GM23248 (cell line): ENCODE data around the gene ABCA3. TPM values are rescaled to one million over a fixed set of nuclear protein-coding genes. Genes with fewer than 3 reads are reported as not detected.
A peak's percentile ranks its signal among the peaks of the same experiment; 100 is the strongest.
"Not testable (repeated sequence)": the region's sequence is repeated elsewhere in the genome, so short reads cannot be mapped to it uniquely, and the experiment has no call there.

Experiments used
- DNase-seq: peaks from one replicate; pipeline ENCODE4 v3.0.0-alpha.2; 2015
- H2AFZ ChIP-seq: fragments of 200-600 bp; sonication (generic); 2 replicates; pipeline ENCODE4 v1.6.1; 2016; ENCODE audit warnings: antibody characterized with exemption
- H3F3A ChIP-seq: fragments of 200-600 bp; sonication (generic); 2 replicates; pipeline ENCODE4 v1.6.1; 2016; ENCODE audit warnings: mild to moderate bottlenecking, antibody characterized with exemption, mixed run types; ENCODE audit not compliant: insufficient read depth
- H3K27ac ChIP-seq: fragments of 200-600 bp; sonication (generic); 2 replicates; pipeline ENCODE4 v1.5.1; 2016; ENCODE audit warnings: mild to moderate bottlenecking
- H3K27me3 ChIP-seq: fragments of 200-600 bp; sonication (generic); replicated peaks from 2 replicates; pipeline ENCODE4 v1.6.1; 2016; ENCODE audit warnings: mild to moderate bottlenecking; ENCODE audit not compliant: insufficient read depth
- H3K36me3 ChIP-seq: fragments of 200-600 bp; sonication (generic); 2 replicates; pipeline ENCODE4 v1.6.1; 2016; ENCODE audit warnings: low read depth, mild to moderate bottlenecking
- H3K4me1 ChIP-seq: fragments of 200-600 bp; sonication (generic); 2 replicates; pipeline ENCODE4 v1.6.1; 2016; ENCODE audit warnings: mild to moderate bottlenecking; ENCODE audit not compliant: insufficient read depth
- H3K4me2 ChIP-seq: fragments of 200-600 bp; sonication (generic); one replicate; pipeline ENCODE4 v1.6.1; 2016; ENCODE audit warnings: mild to moderate bottlenecking; ENCODE audit not compliant: unreplicated experiment
- H3K4me3 ChIP-seq: fragments of 200-600 bp; sonication (generic); 2 replicates; pipeline ENCODE4 v1.5.1; 2016; ENCODE audit warnings: mild to moderate bottlenecking
- H3K79me2 ChIP-seq: fragments of 200-600 bp; sonication (generic); 2 replicates; pipeline ENCODE4 v1.6.1; 2016; ENCODE audit warnings: mild to moderate bottlenecking; ENCODE audit not compliant: insufficient read depth
- H3K9ac ChIP-seq: fragments of 200-600 bp; sonication (generic); 2 replicates; pipeline ENCODE4 v1.6.1; 2016; ENCODE audit warnings: mild to moderate bottlenecking
- H3K9me2 ChIP-seq: fragments of 200-600 bp; sonication (generic); 2 replicates; pipeline ENCODE4 v1.6.1; 2016; ENCODE audit warnings: mixed run types, mild to moderate bottlenecking, moderate library complexity; ENCODE audit not compliant: insufficient read depth
- H3K9me3 ChIP-seq: fragments of 200-600 bp; sonication (generic); one replicate; pipeline ENCODE4 v1.6.1; 2017; ENCODE audit warnings: low read depth
- H4K20me1 ChIP-seq: fragments of 200-600 bp; sonication (generic); 2 replicates; pipeline ENCODE4 v1.6.0; 2016; ENCODE audit not compliant: insufficient read depth
- EZH2 ChIP-seq: fragments of 200-600 bp; sonication (generic); IDR thresholded peaks from 2 replicates; pipeline ENCODE4 v1.6.1; 2018; ENCODE audit warnings: antibody characterized with exemption, mild to moderate bottlenecking; ENCODE audit not compliant: insufficient read depth, poor library complexity, severe bottlenecking
- EZH2phosphoT487 ChIP-seq: fragments of 200-600 bp; sonication (generic); IDR thresholded peaks from 2 replicates; pipeline ENCODE4 v1.6.1; 2018; ENCODE audit warnings: antibody characterized with exemption, moderate library complexity, mild to moderate bottlenecking, low read depth; ENCODE audit not compliant: insufficient read depth
- WGBS, 2 experiments: methylation state at CpG; one replicate each; pipeline ENCODE4 v1.1.6; 2015 to 2017; ENCODE audit warnings: low lambda C conversion rate in 2 of 2, low coverage in 1 of 2; ENCODE audit errors: missing lambda C conversion rate in 2 of 2; 5-methylcytosine and 5-hydroxymethylcytosine counted together
- in situ Hi-C: fragments of 300-500 bp; cut with MboI; formaldehyde crosslinking; loops from 2 replicates; pipeline ENCODE4 v1.15.0; 2020
- polyA plus RNA-seq: library from polyadenylated mRNA; unstranded; fragments of >200 nt; fragmentation: Nextera tagmentation; extraction: Ambion mirVana; gene quantifications from 2 replicates; pipeline ENCODE4 v1.2.1, GENCODE V29; 2016
- total RNA-seq: library from RNA; depleted of rRNA; stranded (reverse); fragments of >200 nt; shearing (Covaris generic); gene quantifications from 2 replicates; pipeline ENCODE4 v1.2.3, GENCODE V29; 2014; rRNA removed

The ABCA3 gene
- total RNA-seq: 0.76 and 2.1 TPM in 2 replicates
- 0.47 and 0.64 TPM in 2 replicates for polyA plus RNA-seq

DNA sequence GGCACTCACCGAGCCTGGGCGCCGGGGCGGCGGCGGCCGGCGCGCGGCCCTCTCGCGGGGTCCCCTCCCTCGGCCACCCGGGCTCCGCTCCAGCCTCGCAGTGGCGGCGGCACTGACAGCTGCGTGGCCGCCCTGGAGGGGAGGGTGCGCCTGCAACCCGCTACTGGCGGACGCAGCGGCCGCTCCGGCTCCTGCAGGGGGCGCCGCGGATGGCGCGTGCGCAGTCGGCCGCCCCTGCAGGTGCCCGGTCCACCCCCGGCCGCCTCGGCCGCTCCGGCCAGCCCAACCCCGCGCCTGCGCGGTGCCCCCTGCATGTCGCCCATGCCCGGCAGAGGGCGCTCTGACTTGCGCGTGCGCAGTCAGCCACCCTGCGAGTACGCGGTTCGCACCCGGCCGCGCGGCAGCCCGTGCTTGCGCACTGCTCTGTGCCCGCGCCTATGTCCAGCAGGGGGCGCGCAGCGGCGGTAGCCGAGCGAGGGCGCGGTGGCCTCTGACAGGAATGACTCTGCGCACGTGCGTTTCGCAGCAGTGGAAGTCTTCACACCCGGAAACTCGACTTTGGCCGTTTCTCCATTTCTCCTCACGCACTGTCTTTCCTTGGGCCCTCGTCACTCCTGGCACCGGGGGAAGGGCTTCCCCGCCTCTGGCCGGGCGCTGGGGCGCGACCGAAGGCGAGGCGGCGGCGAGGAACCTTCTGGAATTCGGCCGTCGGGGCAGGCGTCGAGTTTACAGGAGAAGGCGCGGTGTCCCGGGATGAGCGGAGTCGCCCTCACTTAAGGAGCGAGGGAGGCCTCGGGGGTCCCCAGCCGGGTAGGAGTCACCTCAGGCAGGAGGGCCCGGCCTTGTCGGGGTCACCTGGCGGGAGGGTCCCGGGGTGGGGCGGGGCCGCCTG lies at the start of gene ABCA3:
Gene ABCA3, minus strand, starts transcription at position 165 of the 892 bp plus-strand sequence. CDS start 14,262 bp downstream, outside the sequence.
- peak within 1 kb of the TSS; percentile 69 for H3K4me3 ChIP-seq
- no peak within 1 kb of the TSS for H3K9ac ChIP-seq
- H3K9me2 ChIP-seq: no peaks in the 10 kb centered on the region
- TF ChIP-seq EZH2 (no peak), EZH2phosphoT487 (no peak)
- whole genome bisulfite sequencing, 2 experiments: 12% methylated on average over 67 to 75 of the region's 110 CpGs
- no peaks in the 10 kb centered on the region; the same call in 1 of the 2 replicates for H3K4me1 ChIP-seq
- no peak within 1 kb of the TSS for H3K27ac ChIP-seq
- peaks cover 13% of the 10 kb centered on the region; the same call in 1 of the 2 replicates for H3K27me3 ChIP-seq
- no peaks in the 10 kb centered on the region for H3K79me2 ChIP-seq
- H3K36me3 ChIP-seq: no peaks in the 10 kb centered on the region
- peak within 1 kb of the TSS; percentile 76 for H3K4me2 ChIP-seq
- peak within 1 kb of the TSS; percentile 89 for H2AFZ ChIP-seq
- H3K9me3 ChIP-seq: no peaks in the 10 kb centered on the region
- no peaks in the 10 kb centered on the region for H4K20me1 ChIP-seq
- in situ Hi-C loops: no loop called here
- DNase-seq: peak; percentile 96
- no peaks in the 10 kb centered on the region for H3F3A ChIP-seq

DNA sequence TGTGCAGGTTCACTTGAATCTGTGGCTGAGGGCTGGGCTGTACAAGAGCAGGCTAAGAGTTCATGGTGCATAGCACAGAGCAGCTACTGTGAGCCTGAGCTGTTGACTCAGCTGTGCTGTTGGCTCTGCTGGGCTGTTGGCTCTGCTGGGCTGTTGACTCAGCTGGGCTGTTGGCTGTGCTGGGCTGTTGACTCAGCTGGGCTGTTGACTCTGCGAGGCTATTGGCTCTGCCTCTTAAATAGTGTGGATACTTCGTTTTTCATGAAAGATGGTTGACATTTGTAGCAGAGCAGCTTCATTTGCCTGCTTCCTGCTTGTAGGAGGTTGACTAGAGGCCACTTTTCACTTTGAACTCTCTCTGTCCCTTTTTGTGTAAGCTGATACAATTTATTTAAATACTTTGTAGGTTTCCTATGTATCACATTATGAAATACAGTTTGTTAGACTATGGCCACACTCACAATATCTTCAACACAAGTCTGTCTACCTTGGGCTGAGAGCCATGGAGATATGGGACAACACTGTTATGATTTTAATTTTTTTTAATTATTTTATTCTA lies 48.4 kb upstream of the ABCA3 start:
- Histone ChIP-seq H3K27me3 (peaks cover 2% of the 10 kb centered on the region; the same call in 1 of the 2 replicates), H3K4me3 (no peak overlapping the region), H3K36me3 (no peaks in the 10 kb centered on the region), H3K9ac (no peak overlapping the region), H4K20me1 (no peaks in the 10 kb centered on the region), H3K9me3 (no peaks in the 10 kb centered on the region), H2AFZ (no peak overlapping the region), H3K27ac (no peak overlapping the region), H3K9me2 (no peaks in the 10 kb centered on the region), H3K4me1 (no peaks in the 10 kb centered on the region; the same call in 1 of the 2 replicates), H3F3A (no peaks in the 10 kb centered on the region), H3K4me2 (no peak overlapping the region), H3K79me2 (no peaks in the 10 kb centered on the region)
- DNase-seq: peak; percentile 73
- TF ChIP-seq EZH2phosphoT487: no peak
- TF ChIP-seq EZH2: no peak
- WGBS, 2 experiments: 0% methylated on average over 2 of the region's 2 CpGs
- in situ Hi-C loops: no loop called here

DNA sequence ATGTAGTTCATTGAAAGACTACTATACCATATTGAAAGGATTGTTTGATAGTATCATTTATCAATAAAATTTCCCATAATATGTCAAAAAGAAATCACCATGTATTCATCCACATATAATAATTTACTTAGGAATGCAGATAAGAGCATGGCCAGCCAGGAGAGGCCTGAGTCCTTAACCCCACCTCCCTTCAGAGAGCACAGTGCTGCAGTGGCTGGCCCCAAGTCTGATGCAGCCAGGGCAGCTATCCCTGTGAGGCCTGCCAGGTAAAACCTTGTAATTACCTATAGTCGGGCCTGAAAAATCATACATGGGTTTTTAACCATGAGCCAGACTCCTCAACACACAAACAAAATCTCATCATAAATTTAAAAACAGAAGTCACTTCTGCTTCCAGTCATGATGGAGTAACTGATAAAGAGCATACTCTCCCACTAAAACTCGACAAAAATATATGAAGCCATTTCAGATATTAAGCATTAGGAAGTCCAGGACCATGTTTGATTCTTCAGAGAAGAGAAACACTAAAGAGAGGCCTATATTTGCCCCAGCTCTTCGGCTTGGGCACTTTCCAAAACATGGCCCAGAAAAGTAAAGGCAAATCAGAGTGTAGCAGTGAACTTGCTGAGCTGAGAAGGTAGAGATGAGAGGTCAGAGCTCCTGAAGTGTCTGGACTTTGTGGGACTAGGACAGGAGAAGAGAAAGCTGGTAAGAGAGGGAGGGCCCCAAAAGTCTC lies 47.8 kb upstream of the ABCA3 start:
- in situ Hi-C loops: no loop called here
- H3K79me2 ChIP-seq: no peaks in the 10 kb centered on the region
- TF ChIP-seq EZH2phosphoT487 (no peak), EZH2 (no peak)
- H3F3A ChIP-seq: no peaks in the 10 kb centered on the region
- H3K36me3 ChIP-seq: no peaks in the 10 kb centered on the region
- H3K4me1 ChIP-seq: no peaks in the 10 kb centered on the region; the same call in 1 of the 2 replicates
- H3K27me3 ChIP-seq: no peaks in the 10 kb centered on the region
- 56 to 59% methylated on average over 3 of the region's 3 CpGs for WGBS, 2 experiments
- no peak overlapping the region for H3K9ac ChIP-seq
- H4K20me1 ChIP-seq: no peaks in the 10 kb centered on the region
- no peaks in the 10 kb centered on the region for H3K9me3 ChIP-seq
- DNase-seq: no peak
- no peak overlapping the region for H3K4me3 ChIP-seq
- no peak overlapping the region for H2AFZ ChIP-seq
- no peaks in the 10 kb centered on the region for H3K9me2 ChIP-seq
- no peak overlapping the region for H3K27ac ChIP-seq
- H3K4me2 ChIP-seq: no peak overlapping the region

DNA sequence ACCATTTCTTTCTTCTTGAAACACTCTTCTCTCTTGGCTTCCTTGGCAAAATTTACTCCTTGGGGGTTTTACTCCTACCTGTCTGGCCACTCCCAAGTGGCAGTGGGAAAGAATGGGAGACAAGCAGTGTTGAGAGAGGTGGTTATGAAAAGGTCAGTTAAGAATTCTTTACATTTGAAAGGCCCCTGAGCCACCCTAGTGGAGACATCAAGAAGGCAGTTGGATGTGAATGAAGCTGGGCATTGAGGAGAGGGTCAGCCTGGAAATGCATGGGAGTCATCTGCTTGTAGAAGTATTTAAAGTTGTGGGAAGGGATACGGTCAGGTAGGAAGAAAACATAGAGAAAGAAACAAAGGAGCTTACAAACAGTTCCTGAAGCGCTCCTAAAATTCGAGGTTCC lies 46.5 kb upstream of the ABCA3 start:
- Histone ChIP-seq H3F3A (no peaks in the 10 kb centered on the region), H3K27me3 (no peaks in the 10 kb centered on the region), H3K27ac (no peak overlapping the region), H3K4me2 (no peak overlapping the region), H3K9me2 (no peaks in the 10 kb centered on the region), H3K79me2 (no peaks in the 10 kb centered on the region), H3K36me3 (no peaks in the 10 kb centered on the region), H3K4me1 (no peaks in the 10 kb centered on the region; the same call in 1 of the 2 replicates), H2AFZ (no peak overlapping the region), H3K9ac (no peak overlapping the region), H3K4me3 (no peak overlapping the region), H3K9me3 (no peaks in the 10 kb centered on the region), H4K20me1 (no peaks in the 10 kb centered on the region)
- WGBS, 2 experiments: 66 to 69% methylated on average over 3 of the region's 3 CpGs
- in situ Hi-C loops: no loop called here
- DNase-seq: no peak
- no peak for TF ChIP-seq EZH2
- no peak for TF ChIP-seq EZH2phosphoT487

DNA sequence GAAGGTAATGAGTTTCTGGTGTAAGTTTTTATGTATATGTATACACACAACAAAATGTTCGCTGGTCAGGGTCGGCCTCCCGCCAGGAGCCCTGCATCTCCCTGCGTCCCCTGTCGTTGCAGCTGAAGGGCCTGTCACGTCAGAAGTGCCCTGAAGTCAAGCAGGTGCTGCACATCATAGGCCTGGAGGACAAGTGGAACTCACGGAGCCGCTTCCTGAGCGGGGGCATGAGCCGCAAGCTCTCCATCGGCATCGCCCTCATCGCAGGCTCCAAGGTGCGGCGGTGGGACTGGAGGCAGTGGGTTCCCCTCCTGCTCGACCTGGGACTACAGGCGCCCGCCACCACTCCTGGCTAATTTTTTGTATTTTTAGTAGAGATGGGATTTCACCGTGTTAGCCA lies 45.5 kb upstream of the ABCA3 start:
- WGBS, 2 experiments: 79% methylated on average over 19 of the region's 19 CpGs
- H4K20me1 ChIP-seq, H3K27me3 ChIP-seq, H3K9me2 ChIP-seq, H3K4me1 ChIP-seq, H3K79me2 ChIP-seq, in situ Hi-C loops, H3K4me3 ChIP-seq, H3K9ac ChIP-seq, H3K4me2 ChIP-seq, H2AFZ ChIP-seq, H3K27ac ChIP-seq, H3K9me3 ChIP-seq, DNase-seq, H3F3A ChIP-seq, H3K36me3 ChIP-seq: not testable (repeated sequence)
